Skin epidermis (tissue), 12 donors: ENCODE data around the gene NFAM1.

Experiments
- H3K27ac ChIP-seq, 21 experiments: fragments of 200-600 bp; sonication (generic) in 11 of 21; one replicate each; pipeline ENCODE4 v1.5.0; 2020; ENCODE audit warnings: mild to moderate bottlenecking in 3 of 21, inconsistent platforms in 2 of 21, moderate library complexity in 2 of 21
- H3K4me3 ChIP-seq, 7 experiments: fragments of 200-600 bp; sonication (generic) in 2 of 7; one replicate each; pipeline ENCODE4 v1.5.0; 2020; ENCODE audit warnings: inconsistent platforms in 2 of 7, mild to moderate bottlenecking in 2 of 7, moderate library complexity in 1 of 7

Gene NFAM1

GRCh38 chr22:42432020-42432596 is at the start of gene NFAM1:
TSS of gene NFAM1 (minus strand) at chr22:42432403. CDS start at chr22:42432357, 46 bp downstream.
- peak within 1 kb of the TSS in 20 of 21 experiments; percentile 16 to 88 (median 58) for H3K27ac ChIP-seq
- peak within 1 kb of the TSS in 6 of 7 experiments; percentile 6 to 35 (median 18) for H3K4me3 ChIP-seq

DNA sequence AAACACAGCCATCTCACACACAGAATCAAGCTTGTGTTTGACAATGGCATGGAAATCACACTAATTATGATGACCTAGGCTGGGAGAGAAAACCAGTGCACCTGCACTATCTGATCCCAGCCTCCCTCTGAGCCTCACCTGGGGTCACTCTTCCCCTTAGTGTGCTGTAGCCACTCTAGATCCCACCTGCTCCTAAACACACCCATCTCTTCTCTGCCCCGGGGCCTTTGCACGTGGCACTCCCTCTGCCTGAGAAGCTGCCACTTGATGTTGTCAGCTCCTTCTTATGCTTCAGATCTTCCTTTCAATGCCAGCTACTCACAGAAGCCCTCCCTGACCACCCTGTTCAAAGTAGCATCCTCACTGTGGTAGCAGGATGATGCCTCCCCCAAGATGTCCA is 42.9 kb upstream of the NFAM1 start:
- H3K27ac ChIP-seq = no peak overlapping the region
- H3K4me3 ChIP-seq = no peak overlapping the region

DNA sequence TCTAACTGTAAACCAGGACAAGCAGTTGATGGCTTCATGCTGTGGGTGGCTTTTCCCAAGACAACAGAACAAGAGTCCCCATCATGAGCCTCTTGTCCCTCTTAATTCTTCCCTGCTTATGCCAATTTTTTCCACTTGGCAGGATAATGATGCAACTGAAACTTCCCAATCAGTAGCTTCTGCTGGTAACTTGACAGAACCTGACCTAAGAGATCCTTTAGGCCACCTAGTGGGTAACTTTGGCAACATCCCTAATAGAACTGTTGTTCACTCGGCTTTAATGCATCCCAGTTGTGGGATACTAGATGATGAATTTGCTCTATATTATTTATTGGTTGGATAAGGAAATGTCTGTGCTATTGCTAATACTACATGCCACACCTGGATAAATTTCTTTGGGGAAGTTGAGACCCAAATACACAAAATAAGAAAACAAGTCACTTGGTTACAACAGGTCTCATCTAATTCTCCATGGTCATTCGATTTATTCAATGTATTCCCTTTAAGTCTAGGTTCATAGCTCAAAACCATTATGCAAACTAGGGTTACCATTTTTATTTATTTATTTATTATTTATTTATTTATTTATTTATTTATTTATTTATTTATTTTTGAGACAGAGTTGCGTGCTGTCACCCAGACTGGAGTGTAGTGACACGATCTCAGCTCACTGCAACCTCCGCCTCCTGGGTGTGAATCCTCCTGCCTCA is 41.4 kb upstream of the NFAM1 start:
- H3K4me3 ChIP-seq = no peak overlapping the region
- H3K27ac ChIP-seq = no peak overlapping the region

GRCh38 chr22:42472671-42473070 is 40.5 kb upstream of the NFAM1 start:
- no peak overlapping the region for H3K4me3 ChIP-seq
- H3K27ac ChIP-seq = no peak overlapping the region

- Histone ChIP-seq H3K4me3 (no peak overlapping the region), H3K27ac (no peak overlapping the region)
Measured at GRCh38 chr22:42471441-42471840, 39.2 kb upstream of the NFAM1 start.

DNA sequence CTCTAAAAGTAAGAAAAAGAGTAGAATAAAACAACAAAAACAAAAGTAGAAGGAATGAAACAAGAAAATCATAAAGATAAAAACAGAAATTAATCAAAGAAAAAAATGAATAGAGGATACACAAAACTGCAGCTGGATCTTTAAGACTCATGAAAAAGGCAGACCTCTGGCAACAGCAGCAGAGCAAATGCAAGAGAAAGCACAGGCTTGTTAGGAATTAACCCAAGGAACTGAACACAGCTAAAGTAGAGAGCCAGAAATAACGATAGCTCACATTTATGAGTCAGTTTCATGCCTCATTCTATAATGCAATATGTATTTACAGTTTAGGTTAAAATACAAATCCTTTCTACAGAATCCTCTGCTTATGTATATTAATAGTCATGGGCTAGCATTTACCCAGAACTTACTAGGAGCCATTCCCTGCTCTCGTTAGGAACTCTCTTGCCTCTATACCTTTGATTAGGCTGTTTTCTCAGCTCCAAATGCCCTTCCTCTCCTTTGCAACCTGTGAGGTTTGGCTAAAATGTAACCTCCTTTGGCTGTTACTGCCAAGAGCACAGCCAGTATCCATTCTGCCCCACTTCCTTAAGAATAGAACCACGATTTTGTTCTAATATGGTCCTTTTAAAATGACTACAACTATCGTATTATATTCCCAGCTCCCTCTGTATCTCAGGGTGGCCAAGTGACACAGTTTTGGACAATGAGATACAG is 38.3 kb upstream of the NFAM1 start:
- no peak overlapping the region for H3K4me3 ChIP-seq
- no peak overlapping the region for H3K27ac ChIP-seq

DNA sequence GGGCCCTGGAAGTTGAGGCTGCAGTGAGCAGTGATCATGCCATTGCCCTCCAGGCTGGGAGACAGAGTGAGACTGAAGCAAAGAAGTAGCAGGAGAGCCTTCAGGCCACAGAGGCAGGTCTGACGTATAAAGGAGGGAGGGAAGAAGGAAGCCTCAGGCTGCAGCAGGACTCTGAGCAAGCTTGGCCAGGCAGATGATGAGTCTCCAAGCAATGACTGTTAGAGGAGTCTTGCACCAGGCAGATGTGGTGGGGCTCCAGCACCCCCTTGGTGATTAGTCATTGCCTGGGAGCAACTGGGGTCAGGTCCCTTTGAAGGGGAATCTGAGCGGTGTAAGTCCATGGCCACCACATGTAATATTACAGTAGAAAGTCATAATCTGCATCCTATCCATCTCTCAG is 36.6 kb upstream of the NFAM1 start:
- Histone ChIP-seq H3K27ac (no peak overlapping the region), H3K4me3 (no peak overlapping the region)

GRCh38 chr22:42462016-42462415 is 29.8 kb upstream of the NFAM1 start:
- H3K27ac ChIP-seq = no peak overlapping the region
- H3K4me3 ChIP-seq = no peak overlapping the region

DNA sequence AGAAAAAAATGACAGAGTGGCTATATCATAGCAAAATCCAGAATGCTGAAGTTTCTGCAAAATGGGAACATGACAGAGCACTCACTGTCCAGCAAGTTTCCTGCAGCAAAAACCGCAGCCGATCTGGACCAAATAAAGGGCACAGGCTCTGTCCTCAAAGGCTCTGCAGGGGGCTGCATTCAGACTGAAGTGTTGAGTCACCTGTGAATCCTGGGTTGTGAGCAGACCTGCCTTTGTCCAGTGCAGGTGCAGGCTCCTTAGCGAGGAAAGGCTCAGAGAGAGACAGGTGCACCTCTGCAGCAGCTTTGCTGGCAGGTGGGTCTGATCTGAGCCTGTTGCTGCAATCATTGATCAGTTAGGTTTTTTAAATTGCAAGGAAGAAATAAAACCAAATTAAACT is 29.3 kb upstream of the NFAM1 start:
- H3K4me3 ChIP-seq = no peak overlapping the region
- H3K27ac ChIP-seq = no peak overlapping the region

- no peak overlapping the region for H3K27ac ChIP-seq
- H3K4me3 ChIP-seq = no peak overlapping the region
Measured at GRCh38 chr22:42459287-42460063, 27.3 kb upstream of the NFAM1 start.

DNA sequence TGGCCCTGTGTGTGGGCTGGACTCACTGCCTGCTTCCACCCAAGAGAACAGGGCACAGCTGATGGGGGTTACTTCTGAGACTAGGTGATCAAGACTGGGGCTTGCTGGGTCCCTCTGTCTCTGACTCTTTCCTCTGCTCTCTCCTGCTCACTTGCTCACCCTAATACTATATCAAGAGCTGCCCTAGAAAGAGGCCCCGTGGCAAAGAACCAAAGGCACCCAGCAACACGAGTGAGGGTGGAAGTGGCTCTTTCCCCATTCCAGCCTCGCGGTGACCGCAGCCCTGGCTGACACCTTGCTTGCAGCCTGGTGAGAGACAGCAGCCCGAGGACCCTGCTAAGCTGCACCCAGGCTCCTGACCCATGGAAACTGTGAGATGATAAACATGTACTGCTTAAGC is 20.7 kb upstream of the NFAM1 start:
- Histone ChIP-seq H3K27ac (no peak overlapping the region), H3K4me3 (no peak overlapping the region)

- no peak overlapping the region for H3K27ac ChIP-seq
Measured at GRCh38 chr22:42452456-42452855, 20.3 kb upstream of the NFAM1 start.

GRCh38 chr22:42451499-42452145 is 19.4 kb upstream of the NFAM1 start:
- H3K4me3 ChIP-seq = no peak overlapping the region
- no peak overlapping the region for H3K27ac ChIP-seq

More at GRCh38 chr22:42452456-42452855, 20.3 kb upstream of the NFAM1 start:
- no peak overlapping the region for H3K4me3 ChIP-seq

DNA sequence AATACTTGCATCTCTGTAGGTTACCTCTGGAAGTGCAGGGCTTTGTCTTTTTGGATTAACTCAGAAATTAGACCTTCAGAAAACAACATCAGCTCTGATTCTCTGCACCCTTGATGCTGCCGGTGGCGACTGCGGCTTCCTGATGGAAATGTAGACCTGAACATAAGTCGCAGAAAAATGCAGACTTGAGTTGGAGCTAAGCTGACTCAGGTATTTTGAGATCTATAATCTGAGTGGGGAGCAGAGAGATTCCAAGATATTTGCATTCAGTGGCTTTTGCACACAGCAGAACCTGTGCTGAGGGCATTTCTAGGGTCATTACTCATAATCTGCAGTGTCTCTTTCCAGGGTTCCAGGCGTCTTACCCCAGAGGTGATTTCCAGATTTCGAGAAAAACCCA is 18.7 kb upstream of the NFAM1 start:
- H3K27ac ChIP-seq = no peak overlapping the region
- no peak overlapping the region for H3K4me3 ChIP-seq

DNA sequence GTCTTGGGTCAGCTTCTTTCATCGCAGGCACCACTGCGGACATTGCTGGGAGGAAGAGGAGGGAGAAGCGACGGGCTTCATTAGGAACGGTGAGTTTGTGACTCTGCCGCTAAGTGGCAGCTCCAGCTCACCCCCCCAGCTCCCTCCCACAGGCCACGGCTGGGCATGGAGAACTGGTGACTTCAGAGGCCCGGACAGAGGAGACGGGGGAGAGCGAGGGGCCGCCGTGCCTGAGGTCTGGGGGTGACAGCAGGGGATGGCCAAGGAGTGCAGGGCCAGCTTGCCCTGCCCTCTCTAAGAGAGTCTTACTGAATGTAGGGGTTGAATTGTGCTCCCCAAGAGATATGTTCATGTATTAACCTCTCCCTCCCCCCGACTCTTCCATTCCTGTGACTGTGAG is 13.9 kb upstream of the NFAM1 start:
- H3K4me3 ChIP-seq = no peak overlapping the region
- H3K27ac ChIP-seq = no peak overlapping the region

DNA sequence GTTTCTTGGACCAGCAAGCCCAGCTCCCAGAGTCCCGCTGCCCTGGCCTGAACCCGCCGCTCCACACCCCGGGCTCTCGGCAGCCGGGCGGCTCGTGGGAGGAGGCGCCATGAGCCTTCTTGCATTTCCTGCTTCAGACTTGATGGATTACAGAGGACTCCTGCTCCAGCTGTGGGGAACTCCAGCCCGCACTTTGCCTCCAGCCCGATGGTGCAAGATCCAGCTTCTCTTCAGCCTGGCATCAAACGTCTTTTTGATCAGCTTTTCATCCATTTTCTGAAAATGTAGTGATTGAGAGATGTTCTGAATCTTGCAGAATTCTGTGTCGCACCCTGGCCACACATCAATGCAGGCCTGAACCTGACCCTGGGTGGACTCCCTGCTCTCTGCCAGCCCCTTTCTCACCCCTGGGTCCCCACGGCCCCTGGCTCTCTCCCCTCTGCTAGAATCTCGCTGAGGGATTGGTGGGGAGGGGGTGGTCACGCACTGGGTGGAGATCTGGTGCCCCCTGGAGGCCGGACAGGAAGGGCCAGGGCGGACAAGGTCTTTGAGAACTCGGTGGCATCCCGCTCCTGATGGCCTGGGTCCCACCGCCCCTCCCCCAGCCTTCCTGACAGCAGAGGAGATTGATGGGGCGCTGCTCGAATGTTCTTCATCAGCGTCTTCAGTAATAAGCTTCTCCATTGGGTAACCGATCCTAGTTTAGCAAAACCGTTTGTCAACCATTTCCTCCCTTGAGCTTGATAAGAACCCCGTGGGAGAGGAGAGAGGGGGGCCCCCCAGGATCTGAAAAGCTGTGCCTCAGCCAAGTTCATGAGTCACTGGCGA is 12.1 kb upstream of the NFAM1 start:
- Histone ChIP-seq H3K4me3 (peak overlapping the region in 6 of 7 experiments; percentile 24 to 31 (median 26)), H3K27ac (peak overlapping the region in 20 of 21 experiments; percentile 14 to 82 (median 70))

- H3K4me3 ChIP-seq = peak overlapping the region in 4 of 7 experiments; percentile 24 to 28 (median 26)
- peak overlapping the region in 20 of 21 experiments; percentile 14 to 82 (median 70) for H3K27ac ChIP-seq
Measured at GRCh38 chr22:42443240-42444076, 11.3 kb upstream of the NFAM1 start.

DNA sequence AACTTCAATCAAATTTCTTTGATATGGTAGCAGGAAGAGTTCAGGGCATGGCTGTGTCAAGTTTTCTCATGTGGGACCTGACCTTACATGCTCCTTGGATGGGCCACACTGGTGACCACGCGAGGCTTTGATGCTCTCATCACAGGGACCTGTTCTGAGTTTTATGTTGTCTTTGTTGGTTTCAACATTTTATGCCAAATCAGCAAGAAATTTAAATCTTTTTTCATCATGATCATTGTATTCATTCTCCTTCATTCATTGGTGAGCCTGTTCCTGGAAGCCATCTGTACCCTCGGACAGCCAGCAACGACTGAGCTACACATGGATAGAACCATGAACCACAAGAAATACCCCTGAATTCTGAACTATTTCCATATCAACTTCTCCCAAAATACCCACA is 10.5 kb upstream of the NFAM1 start:
- Histone ChIP-seq H3K27ac (peak overlapping the region in 1 of 21 experiments; percentile 75), H3K4me3 (no peak overlapping the region)
